AG08395 (cell line): ENCODE measurements around the gene LYZL1.
A peak's percentile ranks its signal among the peaks of the same experiment; 100 is the strongest.
"Not testable (repeated sequence)": the region's sequence is repeated elsewhere in the genome, so short reads cannot be mapped to it uniquely, and the experiment has no call there.

ENCODE experiments used
- DNase-seq: peaks from one replicate; pipeline ENCODE4 v3.0.0; 2012; ENCODE audit warnings: mixed read lengths, low spot score

Gene LYZL1

GRCh38 chr10:29288906-29289305 is at the start of gene LYZL1:
Gene LYZL1 (plus strand): TSS chr10:29289070. CDS start chr10:29291868, 2,798 bp downstream.
- not testable (repeated sequence) for DNase-seq

- peak; percentile 18 for DNase-seq
Observed at GRCh38 chr10:29239569-29240472, 49.0 kb upstream of the LYZL1 start.

- peak; percentile 32 for DNase-seq
Observed at GRCh38 chr10:29240986-29241660, 47.7 kb upstream of the LYZL1 start.

- no peak for DNase-seq
Observed at GRCh38 chr10:29241925-29242324, 46.9 kb upstream of the LYZL1 start.

- DNase-seq, result no peak
Observed at GRCh38 chr10:29243066-29243465, 45.8 kb upstream of the LYZL1 start.

- DNase-seq, result no peak
Observed at GRCh38 chr10:29243750-29244149, 45.1 kb upstream of the LYZL1 start.

- no peak for DNase-seq
Observed at GRCh38 chr10:29244978-29245377, 43.9 kb upstream of the LYZL1 start.

GRCh38 chr10:29245476-29245875 is 43.4 kb upstream of the LYZL1 start:
- no peak for DNase-seq

GRCh38 chr10:29246449-29246848 is 42.4 kb upstream of the LYZL1 start:
- DNase-seq, result no peak

GRCh38 chr10:29248158-29248557 is 40.7 kb upstream of the LYZL1 start:
- no peak for DNase-seq

GRCh38 chr10:29249018-29249417 is 39.9 kb upstream of the LYZL1 start:
- DNase-seq, result no peak

- DNase-seq, result no peak
Observed at GRCh38 chr10:29250066-29250465, 38.8 kb upstream of the LYZL1 start.

- DNase-seq, result peak; percentile 25
Observed at GRCh38 chr10:29252811-29253689, 35.8 kb upstream of the LYZL1 start.

- DNase-seq, result no peak
Observed at GRCh38 chr10:29253690-29254029, 35.2 kb upstream of the LYZL1 start.

GRCh38 chr10:29254123-29255046 is 34.5 kb upstream of the LYZL1 start:
- DNase-seq, result no peak

GRCh38 chr10:29255104-29255503 is 33.8 kb upstream of the LYZL1 start:
- DNase-seq, result no peak

- no peak for DNase-seq
Observed at GRCh38 chr10:29256019-29256418, 32.9 kb upstream of the LYZL1 start.

- DNase-seq, result no peak
Observed at GRCh38 chr10:29256586-29256985, 32.3 kb upstream of the LYZL1 start.

GRCh38 chr10:29257106-29257783 is 31.6 kb upstream of the LYZL1 start:
- DNase-seq, result peak; percentile 80

- DNase-seq, result no peak
Observed at GRCh38 chr10:29257784-29258135, 31.1 kb upstream of the LYZL1 start.

- no peak for DNase-seq
Observed at GRCh38 chr10:29259498-29259897, 29.4 kb upstream of the LYZL1 start.
